Esophagus mucosa (tissue), 1 donor: ENCODE data around the gene ATP8B3. TPM values are rescaled to one million over a fixed set of nuclear protein-coding genes. Genes with fewer than 3 reads are reported as not detected.
A peak's percentile ranks its signal among the peaks of the same experiment; 100 is the strongest.

Source experiments
- ATAC-seq: fragments of 200-7000 bp; cut with Tn5 transposase; one replicate; pipeline ENCODE4 v1.9.1; 2020
- total RNA-seq: library from RNA; stranded (reverse); gene quantifications from one replicate; pipeline ENCODE4 v1.2.4, GENCODE V29; 2023
- donor health status: DM: yes; HTN: yes; CAD: no.

Gene ATP8B3
- total RNA-seq, 1 donor from 2014 or later = 1.8 TPM

DNA sequence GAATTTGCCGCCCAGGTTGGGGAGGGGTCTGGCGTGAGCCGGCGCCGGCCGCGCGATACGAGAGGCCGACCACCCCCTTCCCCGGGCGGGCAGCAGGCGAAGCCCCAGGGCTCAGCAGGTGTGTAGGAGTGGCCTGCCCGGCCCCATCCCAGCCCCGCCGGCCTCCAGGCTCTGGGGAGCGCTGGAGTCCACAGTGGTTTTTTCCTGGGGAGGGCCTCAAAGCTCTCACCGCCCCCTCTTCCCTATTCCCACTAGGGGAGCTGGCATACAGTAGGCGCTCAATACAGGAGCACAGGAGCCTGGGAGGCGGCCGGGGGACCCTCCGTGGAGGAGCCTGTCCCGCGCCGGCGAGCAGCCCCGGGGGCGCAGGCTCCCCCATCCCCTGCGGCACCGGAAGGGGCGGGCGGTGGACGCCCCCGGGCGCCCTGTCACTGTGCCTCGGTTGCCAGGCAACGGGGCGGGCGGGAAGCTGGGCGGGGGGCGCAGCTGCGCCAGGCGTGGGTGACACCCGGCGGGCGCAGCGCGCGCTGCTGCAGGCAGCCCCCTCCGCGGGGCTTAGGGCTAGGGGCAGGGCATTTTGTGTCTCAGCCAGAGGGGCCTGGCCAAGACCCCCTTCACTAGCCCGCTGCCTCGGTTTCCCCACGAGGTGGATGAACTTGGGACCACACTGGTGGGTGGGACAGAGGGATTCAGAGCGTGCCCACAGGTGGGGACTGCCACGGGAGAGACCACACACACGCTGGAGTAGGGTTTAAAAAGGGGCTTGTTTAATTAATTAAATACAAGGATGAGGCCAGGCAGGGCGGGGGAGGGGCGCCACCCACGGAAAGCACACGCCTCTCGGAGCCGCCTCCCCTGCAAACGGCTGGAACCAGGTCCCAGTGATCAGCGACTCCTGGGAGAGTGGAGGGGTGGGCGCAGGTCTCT lies 39.8 kb upstream of the ATP8B3 start:
- no peak for ATAC-seq

DNA sequence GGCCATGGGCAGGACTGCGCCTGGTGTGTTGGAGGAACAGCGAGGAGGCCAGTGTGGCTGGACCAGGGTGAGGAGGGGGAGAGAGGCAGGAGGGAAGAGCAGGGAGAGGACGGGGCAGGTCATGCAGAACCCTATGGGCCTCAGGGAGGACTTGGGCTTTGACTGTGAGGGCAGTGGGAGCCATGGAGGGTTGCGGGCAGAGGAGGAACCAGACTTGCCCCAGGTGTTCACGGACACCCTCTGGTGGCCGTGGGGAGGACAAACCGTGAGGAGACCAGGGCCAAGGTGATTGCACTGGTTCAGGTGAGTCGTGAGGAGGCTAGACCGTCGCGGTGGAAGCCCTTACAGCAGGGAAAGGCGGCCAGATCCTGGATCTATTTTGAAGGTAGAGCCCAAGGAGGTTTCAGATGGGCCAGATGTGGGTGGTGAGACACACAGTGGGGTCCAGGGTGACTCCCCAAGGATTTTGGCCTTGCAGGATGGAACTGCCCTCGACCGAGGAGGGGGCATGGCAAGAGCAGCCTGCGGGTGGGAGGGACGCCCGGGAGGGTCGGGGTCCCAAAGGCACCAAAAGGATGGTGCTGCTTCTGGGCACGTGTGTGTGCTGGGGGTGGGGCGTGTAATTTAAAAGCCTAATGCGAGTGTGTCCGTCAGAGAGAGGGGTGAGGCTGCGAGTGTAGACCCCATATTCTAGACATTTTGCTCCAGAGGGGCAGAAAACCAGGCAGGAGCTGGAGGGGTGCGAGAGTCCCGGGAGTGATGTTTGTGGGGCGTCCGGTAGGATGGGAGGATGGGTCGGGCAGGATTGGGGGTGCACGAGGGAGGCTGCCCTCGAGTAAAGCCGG lies 39.0 kb upstream of the ATP8B3 start:
- no peak for ATAC-seq

DNA sequence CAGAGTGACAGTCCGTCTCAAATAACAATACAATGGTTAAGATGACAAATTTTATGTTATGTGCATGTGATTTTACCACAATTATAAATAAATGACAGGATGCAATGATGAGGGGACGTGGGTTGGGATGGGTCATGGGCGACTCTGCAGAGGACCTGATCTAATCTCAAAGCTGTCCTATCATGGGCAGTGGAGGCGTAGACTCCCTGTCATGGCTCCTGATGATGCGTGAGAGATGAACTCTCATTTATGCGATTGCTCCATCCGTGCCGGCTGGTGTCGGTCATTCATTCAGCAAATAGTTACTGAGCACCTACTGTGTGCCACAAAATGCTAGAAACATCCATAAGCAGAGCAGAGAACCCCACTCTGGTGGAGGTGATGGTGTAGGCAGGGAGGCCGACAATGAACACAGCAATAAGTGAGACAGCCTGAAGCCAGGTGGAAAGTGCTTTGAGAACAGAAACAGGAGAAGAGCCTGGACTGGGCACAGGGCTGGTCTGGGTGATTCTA lies 37.9 kb upstream of the ATP8B3 start:
- ATAC-seq = no peak

DNA sequence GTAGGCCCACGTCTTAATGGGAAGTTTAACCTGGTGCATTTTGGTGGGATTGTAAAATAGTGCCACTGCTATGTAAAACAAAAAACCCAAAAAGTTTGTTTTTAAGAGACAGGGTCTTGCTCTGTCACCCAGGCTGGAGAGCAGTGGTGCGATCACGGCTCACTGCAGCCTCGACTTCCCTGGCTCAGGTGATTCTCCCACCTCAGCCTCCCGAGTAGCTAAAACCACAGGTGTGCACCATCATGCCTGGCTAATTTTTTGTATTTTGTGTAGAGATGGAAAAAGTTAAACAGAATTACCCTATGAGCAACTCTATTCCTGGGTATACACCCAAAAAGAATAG lies 37.0 kb upstream of the ATP8B3 start:
- no peak for ATAC-seq

DNA sequence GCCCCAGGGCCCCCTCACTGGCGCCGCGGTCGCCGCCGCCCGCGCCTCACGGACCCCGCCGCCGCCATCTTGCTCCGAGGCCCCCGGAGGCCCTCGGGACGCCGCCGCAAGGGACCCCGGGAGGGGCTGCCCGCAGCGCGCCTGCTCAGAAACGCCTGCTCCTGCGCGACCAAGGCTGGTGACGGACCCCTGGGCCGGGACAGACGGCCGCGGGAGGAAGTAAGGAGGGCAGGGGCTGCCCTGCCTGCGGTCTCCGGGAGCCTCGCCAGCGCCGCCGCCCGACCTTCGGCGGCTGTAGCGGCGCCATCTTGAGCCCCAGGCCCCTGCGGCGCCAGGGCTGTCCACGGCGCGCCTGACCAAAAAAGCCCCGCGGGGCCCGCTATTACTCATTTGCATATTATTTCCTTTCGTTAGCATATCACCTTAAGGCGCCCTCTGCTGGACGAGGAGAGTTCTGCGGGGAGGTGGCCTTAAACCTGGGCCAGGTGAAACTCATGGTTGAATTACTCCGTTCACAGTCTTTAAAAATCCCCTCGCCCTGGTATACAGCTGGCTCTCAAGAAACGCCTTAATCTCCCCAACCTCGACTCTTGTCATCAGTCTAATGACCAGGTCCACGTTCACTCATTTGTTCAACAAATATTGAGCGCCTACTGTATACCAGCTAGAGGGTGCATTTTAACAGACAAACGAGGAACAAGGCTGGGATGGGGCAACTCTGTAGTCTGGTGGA lies 36.5 kb upstream of the ATP8B3 start, which contains the start of gene REXO1:
REXO1 (minus strand) TSS at position 85 of the 733 bp plus-strand sequence. CDS start 125 bp downstream, outside the sequence.
- ATAC-seq = peak; percentile 73

DNA sequence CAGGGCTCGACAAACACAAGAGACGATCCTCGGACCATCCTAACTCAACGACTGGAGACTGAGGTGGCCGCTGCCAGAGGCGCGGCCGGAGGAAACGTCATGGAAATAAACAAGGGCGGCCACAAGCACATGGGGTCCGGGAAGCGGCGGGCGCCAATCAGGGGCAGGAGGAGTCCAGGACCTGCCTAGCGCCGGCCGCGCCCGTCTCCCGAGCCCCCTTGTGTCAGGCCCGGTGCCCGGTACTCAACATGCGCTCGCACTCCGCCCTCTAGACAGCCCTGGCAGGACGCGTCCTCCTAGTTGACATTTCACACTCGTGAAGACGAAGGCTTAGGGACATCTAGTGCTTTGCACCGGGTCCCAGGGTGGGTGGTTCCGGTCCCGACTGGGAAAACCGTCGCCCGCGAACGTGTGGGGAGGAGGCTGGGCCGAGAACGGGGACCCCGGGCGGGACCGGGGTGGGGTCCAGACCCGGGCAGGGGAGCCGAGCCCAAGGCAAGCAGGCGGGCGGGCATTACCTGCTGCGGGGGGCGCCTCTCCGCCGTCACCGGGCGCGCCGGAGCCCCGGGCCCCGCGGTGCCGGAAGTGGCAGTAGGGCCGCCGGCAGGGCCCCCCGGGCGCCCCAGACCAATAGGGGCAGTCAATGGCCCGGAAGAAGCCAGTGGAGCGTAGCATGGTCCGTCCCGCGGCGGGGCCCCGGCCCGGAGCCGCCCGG lies 35.8 kb upstream of the ATP8B3 start:
- peak; percentile 27 for ATAC-seq

DNA sequence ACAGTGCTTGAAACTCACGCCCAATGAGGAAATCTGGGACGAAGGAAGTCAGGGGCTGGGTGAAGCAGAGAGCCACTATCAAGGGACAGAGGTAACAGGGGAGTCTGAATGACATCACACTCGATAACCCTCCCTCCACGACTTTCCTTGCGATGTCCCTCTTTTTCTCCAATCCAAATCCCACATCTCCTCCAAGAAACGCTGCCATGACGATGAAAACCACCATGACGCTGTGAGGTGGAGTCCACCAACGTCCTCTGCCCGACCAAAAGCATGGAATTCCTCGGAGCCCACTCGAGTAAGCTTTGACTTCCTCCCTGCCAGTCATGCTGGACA lies 35.2 kb upstream of the ATP8B3 start:
- no peak for ATAC-seq

DNA sequence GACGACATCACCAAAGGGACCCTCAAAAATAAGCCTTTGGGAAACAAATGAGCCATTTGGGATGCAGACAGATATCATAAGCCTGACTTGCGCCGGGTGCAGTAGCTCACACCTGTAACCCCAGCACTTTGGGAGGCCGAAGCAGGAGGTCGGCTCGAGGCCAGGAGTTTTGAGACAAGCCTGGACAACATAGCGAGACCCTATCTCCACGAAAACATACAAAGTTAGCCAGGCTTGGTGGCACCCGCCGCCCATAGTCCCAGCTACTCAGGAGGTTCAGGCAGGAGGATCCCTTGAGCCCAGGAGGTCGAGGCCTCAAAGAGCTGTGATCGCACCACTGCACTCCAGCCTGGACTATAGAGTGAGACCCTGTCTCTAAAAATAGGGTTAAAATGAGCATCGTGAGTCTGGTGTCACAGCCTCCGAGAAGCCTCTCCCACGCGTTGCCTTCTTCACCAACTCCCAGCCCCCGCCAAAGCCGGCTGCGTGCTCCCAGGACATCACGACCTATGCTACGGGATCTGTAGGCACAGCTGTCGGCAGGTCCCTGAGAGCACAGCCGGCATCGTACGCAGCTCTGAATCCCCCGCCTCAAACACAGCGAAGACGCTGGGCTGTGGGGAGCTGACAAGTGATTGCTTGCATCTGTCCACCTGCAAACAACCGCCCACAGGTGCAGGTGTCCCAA lies 34.6 kb upstream of the ATP8B3 start:
- no peak for ATAC-seq

DNA sequence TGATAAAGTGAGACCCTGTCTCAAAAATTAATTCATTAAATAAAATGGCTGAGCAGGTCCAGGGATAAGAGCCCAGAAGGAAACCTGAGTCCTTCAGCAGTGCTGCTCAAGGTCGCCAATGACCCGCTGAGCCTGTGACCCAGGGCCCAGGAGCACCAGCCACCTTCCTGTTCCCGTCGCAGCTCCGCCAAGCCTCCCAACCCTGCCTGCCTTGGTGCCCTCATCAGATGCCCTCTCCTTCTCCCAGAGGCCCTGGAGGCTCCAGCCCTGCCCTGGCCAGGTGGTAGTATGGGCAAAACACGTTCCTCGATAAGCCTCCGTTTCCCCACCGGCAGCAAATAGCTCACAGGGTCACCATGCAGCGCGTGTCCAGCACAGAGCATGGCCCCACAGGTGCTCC lies 33.6 kb upstream of the ATP8B3 start:
- no peak for ATAC-seq

DNA sequence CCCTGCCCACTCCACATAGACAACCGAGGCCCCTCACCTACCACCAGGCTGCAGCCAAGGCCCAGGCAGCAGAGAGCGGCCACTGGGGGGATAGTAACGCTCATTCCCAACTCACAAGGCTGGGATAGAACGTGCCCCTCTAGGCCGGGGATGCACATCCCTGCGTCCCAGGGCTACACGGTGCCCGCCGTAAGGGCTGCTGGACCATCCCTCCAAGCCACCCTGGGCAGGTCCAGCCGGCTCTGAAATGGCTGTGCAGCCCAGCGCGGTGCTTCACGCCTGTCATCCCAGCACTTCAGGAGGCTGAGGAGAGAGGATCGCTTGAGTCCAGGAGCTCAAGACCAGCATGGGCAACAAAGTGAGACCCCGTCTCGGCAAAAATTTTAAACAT lies 33.0 kb upstream of the ATP8B3 start:
- ATAC-seq = no peak

DNA sequence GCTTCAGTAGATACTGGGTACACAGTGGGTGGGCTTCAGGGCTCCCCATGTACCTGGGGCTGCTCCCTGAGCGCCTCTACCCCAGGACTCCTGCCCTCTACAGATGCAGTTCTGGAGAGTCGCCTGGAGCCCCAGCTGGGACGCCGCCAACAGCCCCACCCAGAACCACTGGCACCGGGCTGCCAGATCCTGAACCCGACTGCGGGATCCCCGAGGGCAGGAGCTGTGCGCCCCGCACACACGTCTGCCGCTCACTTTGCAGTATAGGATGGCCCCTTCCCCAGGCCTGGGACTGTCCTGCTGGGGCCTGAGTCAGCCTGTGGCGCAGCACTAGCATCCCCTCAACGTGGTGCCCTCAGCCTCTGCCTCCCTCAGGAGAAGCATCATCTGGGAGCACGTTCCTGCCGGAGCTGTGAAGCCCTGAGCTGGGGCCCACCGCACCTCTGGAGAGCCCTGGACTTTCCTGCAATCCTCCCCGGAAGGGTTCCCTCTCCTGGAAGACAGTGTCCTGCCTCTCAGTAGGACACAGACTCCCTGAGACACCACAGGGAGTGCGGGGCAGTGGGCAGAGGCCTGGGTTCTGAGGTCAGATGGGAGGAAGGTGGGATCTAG lies 32.5 kb upstream of the ATP8B3 start:
- ATAC-seq = peak; percentile 1

DNA sequence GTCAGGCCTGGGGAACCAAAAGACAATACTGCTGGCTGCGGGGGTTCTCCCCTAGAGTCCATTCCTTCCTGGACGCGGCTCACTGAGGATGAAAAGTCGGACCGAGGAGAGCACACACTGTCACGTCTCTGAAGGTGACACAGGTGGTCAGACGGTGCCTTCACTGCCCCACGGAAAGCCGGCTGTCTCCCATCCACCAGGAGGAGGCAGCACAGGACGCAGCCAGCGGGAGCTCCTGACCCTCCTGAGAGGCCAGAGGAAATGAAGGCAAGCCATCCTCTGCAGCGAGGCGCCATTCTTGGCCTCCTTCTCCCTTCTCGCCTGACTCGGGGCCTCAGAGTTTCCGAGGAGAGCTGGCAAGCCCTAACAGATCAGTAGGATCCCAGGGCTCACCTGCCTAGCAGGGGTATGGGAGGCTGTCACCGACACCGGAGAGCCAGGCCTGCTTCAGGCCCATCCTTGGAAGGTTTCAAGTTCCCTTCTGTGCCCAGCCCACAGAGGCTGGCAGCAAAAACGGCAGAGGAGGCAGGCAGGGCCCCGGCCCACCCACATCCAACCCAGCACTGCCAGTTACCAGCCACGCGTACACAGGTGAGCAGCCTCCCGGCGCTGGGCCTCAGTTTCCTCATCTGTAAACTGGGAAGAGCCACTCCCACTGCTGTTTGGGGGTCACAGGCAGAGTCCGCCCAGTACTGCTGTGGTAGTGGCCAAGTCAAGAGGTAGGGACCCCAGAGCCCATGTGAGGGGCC lies 31.7 kb upstream of the ATP8B3 start:
- no peak for ATAC-seq

DNA sequence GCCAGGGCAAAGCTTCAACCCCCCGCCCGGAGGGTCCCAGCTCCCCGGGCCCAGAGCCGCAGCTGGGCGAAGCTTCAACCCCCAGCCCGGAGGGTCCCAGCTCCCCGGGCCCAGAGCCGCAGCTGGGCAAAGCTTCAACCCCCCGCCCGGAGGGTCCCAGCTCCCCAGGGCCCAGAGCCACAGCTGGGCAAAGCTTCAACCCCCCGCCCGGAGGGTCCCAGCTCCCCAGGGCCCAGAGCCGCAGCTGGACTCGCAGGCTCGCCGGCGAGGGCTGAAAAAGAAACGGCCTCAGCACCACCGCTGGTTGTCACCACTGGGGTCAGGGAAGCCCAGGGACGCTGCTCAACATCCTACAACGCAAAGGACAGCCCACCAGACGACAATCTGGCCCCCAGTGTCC lies 31.0 kb upstream of the ATP8B3 start:
- ATAC-seq = no peak

DNA sequence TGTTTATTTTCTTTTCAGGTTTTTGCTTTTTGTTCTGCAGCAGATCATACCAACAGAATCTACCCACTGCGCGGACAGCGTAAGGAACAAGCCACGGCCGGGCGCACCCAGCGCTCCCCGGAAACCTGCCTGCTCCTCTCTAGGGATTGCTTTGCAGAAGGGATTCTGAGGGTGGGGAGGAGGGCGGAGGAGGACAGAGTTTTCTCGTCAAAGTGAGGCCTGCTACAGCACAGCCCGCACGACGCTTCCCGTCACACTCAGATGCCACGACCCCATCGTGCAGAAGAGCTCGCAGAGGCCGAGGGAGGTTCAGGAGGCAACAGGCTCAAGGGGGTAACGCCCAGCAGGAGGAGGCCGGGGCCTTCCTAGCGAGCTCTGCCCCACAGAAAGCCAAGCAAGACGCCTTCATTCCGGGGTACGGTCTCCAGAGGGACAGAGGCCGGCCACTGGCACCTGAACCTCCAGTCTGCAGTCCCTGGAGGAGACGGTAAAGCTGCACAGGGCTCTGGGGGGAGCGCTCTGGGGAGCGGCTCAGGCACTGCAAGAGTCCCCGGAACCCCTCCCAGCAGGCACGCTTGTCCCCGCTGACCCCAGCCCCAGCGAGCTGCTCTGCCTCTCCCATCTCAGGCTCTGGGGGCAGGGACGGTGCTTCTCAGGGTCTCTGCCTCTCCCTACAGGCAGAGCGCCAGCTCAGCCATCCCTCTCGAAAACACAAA lies 29.3 kb upstream of the ATP8B3 start:
- ATAC-seq = no peak

DNA sequence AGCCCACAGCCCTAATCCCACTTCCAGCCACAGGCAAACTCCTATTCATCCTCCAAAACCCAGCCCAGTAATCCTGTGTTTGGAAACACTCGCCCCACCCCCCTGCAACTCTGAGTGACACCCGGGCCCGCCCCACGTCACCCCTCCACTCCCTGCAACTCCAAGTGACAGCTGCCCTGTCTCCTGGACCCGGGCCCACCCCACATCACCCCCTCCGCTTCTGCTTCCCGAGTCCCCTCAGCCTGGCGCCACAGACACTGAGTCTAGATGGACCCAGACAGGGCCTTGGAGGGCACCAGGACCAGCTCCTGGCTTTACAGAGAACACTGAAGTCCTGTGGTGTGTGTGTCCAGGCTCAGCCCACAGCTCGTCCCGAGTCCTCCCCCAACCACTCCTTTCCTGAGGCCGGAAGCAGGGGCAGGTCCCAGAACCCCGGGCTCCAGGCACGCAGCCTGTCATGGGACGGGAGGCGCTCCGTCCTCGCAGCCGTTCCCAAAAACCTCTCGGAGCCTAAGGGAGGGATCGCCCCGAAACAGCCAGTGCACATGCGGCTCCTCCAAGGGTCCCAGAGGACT lies 28.6 kb upstream of the ATP8B3 start:
- ATAC-seq = no peak

DNA sequence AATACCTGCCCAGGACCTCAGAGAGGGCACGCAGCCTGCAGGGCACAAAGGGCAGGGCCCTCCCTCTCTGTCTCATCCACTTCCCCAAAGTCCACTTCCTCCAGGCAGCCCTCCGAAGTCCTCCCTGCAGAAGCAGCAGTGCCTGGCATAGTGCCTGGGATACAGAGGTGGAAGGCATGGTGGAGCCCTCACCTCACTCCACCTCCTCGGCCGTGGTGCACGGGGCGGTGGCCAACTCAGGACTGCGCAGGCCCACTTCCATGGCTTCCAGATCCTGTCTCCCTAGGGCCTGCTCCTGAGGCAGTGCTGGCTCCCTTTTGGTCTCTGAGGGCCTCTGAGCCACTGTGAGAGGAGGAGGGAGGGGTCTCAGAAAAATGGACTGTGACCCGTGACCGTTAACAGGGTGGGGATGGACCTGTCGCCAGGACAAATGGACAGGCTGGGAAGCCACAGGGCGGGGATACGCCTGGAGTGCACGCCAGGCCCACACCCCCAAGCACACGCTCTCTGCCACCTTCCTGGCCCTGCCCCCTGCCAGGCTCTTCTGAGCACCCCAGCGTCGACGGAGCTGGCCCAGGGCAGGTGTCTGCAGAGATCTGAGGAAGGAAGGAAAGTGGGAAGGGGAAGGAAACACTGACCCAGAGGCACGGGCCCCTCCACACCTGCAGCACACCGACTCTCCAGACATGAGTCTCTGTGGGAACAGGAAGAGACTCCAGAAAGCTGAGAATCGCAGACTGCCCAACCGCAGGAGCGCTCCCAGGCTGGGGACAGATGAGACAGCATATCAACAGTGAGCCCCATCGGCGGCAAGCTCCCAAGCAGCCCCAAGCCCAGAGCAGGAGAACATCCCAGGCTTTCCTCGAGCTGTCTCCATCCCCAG lies 27.8 kb upstream of the ATP8B3 start:
- no peak for ATAC-seq

DNA sequence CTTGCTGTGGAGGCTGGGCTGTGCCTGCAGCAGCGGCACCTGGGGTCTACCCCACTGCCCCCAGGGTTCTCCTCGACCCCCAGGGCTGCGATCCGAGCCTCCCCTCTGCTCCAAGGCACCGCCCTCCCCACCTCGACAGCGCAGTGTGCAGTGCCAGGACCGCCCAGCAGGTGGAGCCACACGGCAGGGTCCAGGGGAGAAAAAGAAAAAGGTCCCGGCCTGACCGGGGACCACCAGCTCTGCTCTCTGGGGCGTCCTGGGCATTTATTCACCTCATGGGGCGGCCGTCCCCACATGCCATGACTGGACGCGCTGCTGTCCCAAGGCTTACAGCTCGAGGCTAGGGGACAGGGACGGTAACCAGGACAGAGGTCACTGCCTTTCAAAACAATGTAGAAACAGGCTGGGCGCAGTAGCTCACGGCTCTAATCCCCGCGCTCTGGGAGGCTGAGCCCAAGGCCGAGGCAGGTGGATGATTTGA lies 25.6 kb upstream of the ATP8B3 start:
- ATAC-seq = peak; percentile 47

DNA sequence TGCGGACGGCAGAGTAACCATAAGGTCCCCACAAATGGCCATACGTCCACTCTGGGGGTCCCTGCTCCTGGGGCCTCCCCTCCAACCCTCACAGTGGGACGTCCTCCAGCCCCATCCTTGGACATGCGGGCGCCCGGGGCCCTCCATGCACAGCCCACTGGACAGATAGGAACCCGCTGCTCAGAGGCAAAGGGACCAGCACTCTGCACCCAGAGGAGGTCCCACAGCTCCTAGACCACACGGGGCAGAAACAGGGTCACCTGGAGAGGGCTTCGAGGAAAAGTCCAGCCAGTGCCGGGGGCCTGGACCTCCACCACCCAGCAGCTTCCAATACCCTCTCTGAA lies 25.1 kb upstream of the ATP8B3 start:
- peak; percentile 2 for ATAC-seq
